ENCODE results near the gene CLEC14A.

The CLEC14A gene

GRCh38 chr14:38207377-38207735, 48.5 kb downstream of the CLEC14A start:
- peaks cover 3% of the 10 kb centered on the region for H3K36me3 Mint-ChIP-seq (ENCODE audit: low read depth)
- TF ChIP-seq CTCF (IDR thresholded peaks at IDR 0.05; ENCODE audit: unreplicated experiment in 3 of 3), result no peak
- H3K4me3 Mint-ChIP-seq, result peak overlapping the region; percentile 77 to 88 (median 82)
- H3K4me1 Mint-ChIP-seq, result peaks cover 32% of the 10 kb centered on the region
- peak overlapping the region; percentile 41 to 79 (median 49) for H3K27ac Mint-ChIP-seq
- peaks cover 21% of the 10 kb centered on the region for H3K9me3 Mint-ChIP-seq
- H3K27me3 Mint-ChIP-seq (ENCODE audit: low read depth), result peaks cover 82% of the 10 kb centered on the region

GRCh38 chr14:38206689-38207376, 49.1 kb downstream of the CLEC14A start:
- Mint-ChIP-seq H3K9me3 (peaks cover 21% of the 10 kb centered on the region), H3K27me3 (ENCODE audit: low read depth) (peaks cover 81% of the 10 kb centered on the region), H3K36me3 (ENCODE audit: low read depth) (peaks cover 3% of the 10 kb centered on the region), H3K4me3 (peak overlapping the region; percentile 77 to 88 (median 82)), H3K27ac (peak overlapping the region in 2 of 3 experiments; percentile 41 to 79), H3K4me1 (peaks cover 29% of the 10 kb centered on the region)
- TF ChIP-seq CTCF (IDR thresholded peaks at IDR 0.05; ENCODE audit: unreplicated experiment in 3 of 3), result no peak

GRCh38 chr14:38205949-38206665, 49.8 kb downstream of the CLEC14A start:
- Mint-ChIP-seq H3K27ac (no peak overlapping the region), H3K36me3 (ENCODE audit: low read depth) (peaks cover 3% of the 10 kb centered on the region), H3K4me3 (no peak overlapping the region), H3K4me1 (peaks cover 27% of the 10 kb centered on the region), H3K27me3 (ENCODE audit: low read depth) (peaks cover 76% of the 10 kb centered on the region), H3K9me3 (peaks cover 21% of the 10 kb centered on the region)
- TF ChIP-seq CTCF (IDR thresholded peaks at IDR 0.05; ENCODE audit: unreplicated experiment in 3 of 3), result no peak

- Mint-ChIP-seq H3K4me3 (no peak overlapping the region), H3K9me3 (peaks cover 18% of the 10 kb centered on the region), H3K4me1 (peaks cover 21% of the 10 kb centered on the region), H3K36me3 (ENCODE audit: low read depth) (no peaks in the 10 kb centered on the region), H3K27me3 (ENCODE audit: low read depth) (peaks cover 68% of the 10 kb centered on the region), H3K27ac (no peak overlapping the region)
- no peak for TF ChIP-seq CTCF (IDR thresholded peaks at IDR 0.05; ENCODE audit: unreplicated experiment in 3 of 3)
Observed at GRCh38 chr14:38205119-38205813, 50.6 kb downstream of the CLEC14A start.

DNA sequence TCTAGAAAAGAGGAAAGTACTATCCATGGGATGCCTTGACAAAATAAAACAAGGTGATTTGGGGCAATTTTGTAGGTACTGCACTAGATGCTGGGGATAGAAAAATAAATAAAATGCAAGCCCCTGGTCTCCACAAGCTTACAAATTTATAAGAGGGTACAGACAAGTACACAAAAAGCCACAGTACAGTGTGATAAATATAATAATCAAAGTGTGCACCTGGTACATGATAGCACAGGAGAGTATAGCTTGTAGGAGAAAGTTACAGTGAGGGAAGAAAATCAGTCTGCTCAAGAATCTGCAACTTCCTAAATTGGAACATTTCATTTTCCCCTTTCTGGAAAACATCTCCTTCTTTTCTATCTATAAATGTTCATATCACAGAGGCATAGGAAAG, 51.2 kb downstream of the CLEC14A start:
- Mint-ChIP-seq H3K4me3 (no peak overlapping the region), H3K27ac (no peak overlapping the region), H3K36me3 (ENCODE audit: low read depth) (no peaks in the 10 kb centered on the region), H3K9me3 (peaks cover 18% of the 10 kb centered on the region), H3K4me1 (peaks cover 18% of the 10 kb centered on the region), H3K27me3 (ENCODE audit: low read depth) (peaks cover 62% of the 10 kb centered on the region)
- no peak for TF ChIP-seq CTCF (IDR thresholded peaks at IDR 0.05; ENCODE audit: unreplicated experiment in 3 of 3)
